Smooth muscle cell (in vitro differentiated cells): Measurements from ENCODE around the gene IFIT3. TPM values are rescaled to one million over a fixed set of nuclear protein-coding genes. Genes with fewer than 3 reads are reported as not detected.

ENCODE experiments used
- DNase-seq: peaks from one replicate; lab custom pipeline; 2025; ENCODE audit not compliant: unreplicated experiment; lab: John Stamatoyannopoulos, UW
- H2AFZ ChIP-seq: fragments of 200-600 bp; sonication (generic); 2 replicates; pipeline ENCODE4 v1.6.0; 2016; ENCODE audit warnings: antibody characterized with exemption, low read depth, mild to moderate bottlenecking
- H3F3A ChIP-seq: fragments of 200-600 bp; sonication (generic); 2 replicates; pipeline ENCODE4 v1.6.0; 2017; ENCODE audit warnings: antibody characterized with exemption, low read depth
- H3K27ac ChIP-seq: fragments of 200-600 bp; sonication (generic); 2 replicates; pipeline ENCODE4 v1.5.1; 2016; ENCODE audit warnings: low read depth, mild to moderate bottlenecking
- H3K27me3 ChIP-seq: fragments of 200-600 bp; sonication (generic); 2 replicates; pipeline ENCODE4 v1.6.1; 2016; ENCODE audit warnings: low read depth, mild to moderate bottlenecking
- H3K36me3 ChIP-seq: fragments of 200-600 bp; sonication (generic); 2 replicates; pipeline ENCODE4 v1.5.1; 2016; ENCODE audit warnings: low read depth
- H3K4me1 ChIP-seq: fragments of 200-600 bp; sonication (generic); 2 replicates; pipeline ENCODE4 v1.5.1; 2016; ENCODE audit warnings: low read depth
- H3K4me2 ChIP-seq: fragments of 200-600 bp; sonication (generic); 2 replicates; pipeline ENCODE4 v1.6.0; 2016; ENCODE audit warnings: mild to moderate bottlenecking
- H3K4me3 ChIP-seq: fragments of 200-600 bp; sonication (generic); 2 replicates; pipeline ENCODE4 v1.5.1; 2016; ENCODE audit warnings: mild to moderate bottlenecking
- H3K79me2 ChIP-seq: fragments of 200-600 bp; sonication (generic); 2 replicates; pipeline ENCODE4 v1.6.0; 2016; ENCODE audit warnings: low read depth, mild to moderate bottlenecking
- H3K9ac ChIP-seq: fragments of 200-600 bp; sonication (generic); 2 replicates; pipeline ENCODE4 v1.6.0; 2016; ENCODE audit warnings: low read depth
- H3K9me3 ChIP-seq: fragments of 200-600 bp; sonication (generic); replicated peaks from 2 replicates; pipeline ENCODE4 v1.5.1; 2016; ENCODE audit warnings: low read depth
- H4K20me1 ChIP-seq: fragments of 200-600 bp; sonication (generic); 2 replicates; pipeline ENCODE4 v1.6.0; 2016; ENCODE audit warnings: low read depth
- WGBS: methylation state at CpG from one replicate; pipeline ENCODE4 v1.1.7; 2016; ENCODE audit warnings: low lambda C conversion rate; 5-methylcytosine and 5-hydroxymethylcytosine counted together
- polyA plus RNA-seq: library from polyadenylated mRNA; unstranded; fragments of >200 nt; fragmentation: Nextera tagmentation; extraction: Ambion mirVana; gene quantifications from 2 replicates; pipeline ENCODE4 v1.2.1, GENCODE V29; 2016
- total RNA-seq: library from RNA; depleted of rRNA; stranded (reverse); fragments of >200 nt; gene quantifications from 2 replicates; pipeline ENCODE4 v1.2.3, GENCODE V29; 2014
- TF ChIP-seq, protein P1 (sequence below): fragments of 200-600 bp; sonication (generic); IDR thresholded peaks from 2 replicates; pipeline ENCODE4 v1.5.1; 2017; ENCODE audit warnings: borderline replicate concordance, mild to moderate bottlenecking, antibody characterized with exemption; ENCODE audit not compliant: insufficient read depth, poor library complexity, severe bottlenecking

The IFIT3 gene
- total and polyA plus RNA-seq, 2 experiments from 2014 or later, result 2.1 to 4.6 TPM

- no peak overlapping the region for H3K9ac ChIP-seq
- no peak overlapping the region for H3K27ac ChIP-seq
- H4K20me1 ChIP-seq, result no peaks in the 10 kb centered on the region
- no peak for DNase-seq
- no peaks in the 10 kb centered on the region for H3K27me3 ChIP-seq
- H3K4me3 ChIP-seq, result no peak overlapping the region
- no peaks in the 10 kb centered on the region for H3K79me2 ChIP-seq
- TF ChIP-seq, protein P1, sequence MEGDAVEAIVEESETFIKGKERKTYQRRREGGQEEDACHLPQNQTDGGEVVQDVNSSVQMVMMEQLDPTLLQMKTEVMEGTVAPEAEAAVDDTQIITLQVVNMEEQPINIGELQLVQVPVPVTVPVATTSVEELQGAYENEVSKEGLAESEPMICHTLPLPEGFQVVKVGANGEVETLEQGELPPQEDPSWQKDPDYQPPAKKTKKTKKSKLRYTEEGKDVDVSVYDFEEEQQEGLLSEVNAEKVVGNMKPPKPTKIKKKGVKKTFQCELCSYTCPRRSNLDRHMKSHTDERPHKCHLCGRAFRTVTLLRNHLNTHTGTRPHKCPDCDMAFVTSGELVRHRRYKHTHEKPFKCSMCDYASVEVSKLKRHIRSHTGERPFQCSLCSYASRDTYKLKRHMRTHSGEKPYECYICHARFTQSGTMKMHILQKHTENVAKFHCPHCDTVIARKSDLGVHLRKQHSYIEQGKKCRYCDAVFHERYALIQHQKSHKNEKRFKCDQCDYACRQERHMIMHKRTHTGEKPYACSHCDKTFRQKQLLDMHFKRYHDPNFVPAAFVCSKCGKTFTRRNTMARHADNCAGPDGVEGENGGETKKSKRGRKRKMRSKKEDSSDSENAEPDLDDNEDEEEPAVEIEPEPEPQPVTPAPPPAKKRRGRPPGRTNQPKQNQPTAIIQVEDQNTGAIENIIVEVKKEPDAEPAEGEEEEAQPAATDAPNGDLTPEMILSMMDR, result no peak
- peaks cover 2% of the 10 kb centered on the region for H3K4me1 ChIP-seq
- no peak overlapping the region for H2AFZ ChIP-seq
- no peaks in the 10 kb centered on the region for H3K36me3 ChIP-seq
- 95% methylated on average over 13 of the region's 13 CpGs for WGBS
- no peaks in the 10 kb centered on the region for H3K9me3 ChIP-seq
- H3K4me2 ChIP-seq, result no peak overlapping the region
- no peaks in the 10 kb centered on the region for H3F3A ChIP-seq
Measured at GRCh38 chr10:89306434-89307268, 21.1 kb upstream of the IFIT3 start.

- Histone ChIP-seq H3K4me1 (peaks cover under 1% of the 10 kb centered on the region), H3K4me2 (no peak overlapping the region), H2AFZ (no peak overlapping the region), H3K4me3 (no peak overlapping the region), H3K27ac (no peak overlapping the region), H3K36me3 (no peaks in the 10 kb centered on the region), H3K79me2 (no peaks in the 10 kb centered on the region), H3K9me3 (no peaks in the 10 kb centered on the region), H3K27me3 (no peaks in the 10 kb centered on the region), H4K20me1 (no peaks in the 10 kb centered on the region), H3K9ac (no peak overlapping the region), H3F3A (no peaks in the 10 kb centered on the region)
- DNase-seq, result no peak
- TF ChIP-seq, protein P1, result no peak
Measured at GRCh38 chr10:89307269-89307577, 20.6 kb upstream of the IFIT3 start.

GRCh38 chr10:89308266-89308665 lies 19.5 kb upstream of the IFIT3 start:
- Histone ChIP-seq H3K27ac (no peak overlapping the region), H3K27me3 (no peaks in the 10 kb centered on the region), H3K9ac (no peak overlapping the region), H2AFZ (no peak overlapping the region), H3K36me3 (no peaks in the 10 kb centered on the region), H3K4me3 (no peak overlapping the region), H4K20me1 (no peaks in the 10 kb centered on the region), H3K79me2 (no peaks in the 10 kb centered on the region), H3K4me2 (no peak overlapping the region), H3K9me3 (no peaks in the 10 kb centered on the region), H3F3A (no peaks in the 10 kb centered on the region), H3K4me1 (no peaks in the 10 kb centered on the region)
- 98% methylated on average over 6 of the region's 6 CpGs for WGBS
- DNase-seq, result no peak
- TF ChIP-seq, protein P1, result no peak

- Histone ChIP-seq H3K9me3 (no peaks in the 10 kb centered on the region), H3K4me2 (no peak overlapping the region), H3K4me3 (no peak overlapping the region), H3K4me1 (no peaks in the 10 kb centered on the region), H2AFZ (no peak overlapping the region), H3K27ac (no peak overlapping the region), H3K9ac (no peak overlapping the region), H4K20me1 (no peaks in the 10 kb centered on the region), H3K27me3 (no peaks in the 10 kb centered on the region), H3K36me3 (no peaks in the 10 kb centered on the region), H3F3A (no peaks in the 10 kb centered on the region), H3K79me2 (no peaks in the 10 kb centered on the region)
- WGBS, result 92% methylated on average over 4 of the region's 4 CpGs
- no peak for DNase-seq
- TF ChIP-seq, protein P1, result no peak
Measured at GRCh38 chr10:89308736-89309135, 19.1 kb upstream of the IFIT3 start.
